BJ (cell line): ENCODE data around the gene STAM2. TPM values are rescaled to one million over a fixed set of nuclear protein-coding genes. Genes with fewer than 3 reads are reported as not detected.
"Not testable (repeated sequence)": the region's sequence is repeated elsewhere in the genome, so short reads cannot be mapped to it uniquely, and the experiment has no call there.

Source experiments
- CTCF ChIA-PET: fragments of 350-600 bp; formaldehyde crosslinking; extraction: SDS; loops from one replicate; lab custom pipeline; 2021; ENCODE audit warnings: antibody characterized with exemption, inconsistent platforms; lab: Yijun Ruan, JAX
- POLR2A ChIA-PET: fragments of 300-600 bp; sonication (Branson Sonifier 250); formaldehyde crosslinking; extraction: SDS; loops from one replicate; lab custom pipeline; 2021; ENCODE audit warnings: antibody characterized with exemption; lab: Charles Lee
- DNase-seq: peaks from one replicate; pipeline ENCODE4 v3.0.0-alpha.2; 2011; ENCODE audit warnings: low read depth
- H3K27me3 ChIP-seq: 2 replicates; pipeline ENCODE4 v1.6.0; 2011; ENCODE audit warnings: low read length; ENCODE audit not compliant: control insufficient read depth, insufficient read depth
- H3K36me3 ChIP-seq: 2 replicates; pipeline ENCODE4 v1.5.1; 2011; ENCODE audit warnings: low read length; ENCODE audit not compliant: control insufficient read depth, insufficient read depth
- H3K4me3 ChIP-seq: 2 replicates; pipeline ENCODE4 v1.5.1; 2011; ENCODE audit warnings: low read depth, mild to moderate bottlenecking, control low read depth, low read length
- CTCF ChIP-seq: IDR thresholded peaks from 2 replicates; pipeline ENCODE4 v1.5.1; 2011; ENCODE audit warnings: low read depth, mild to moderate bottlenecking, control low read depth, inconsistent platforms, low read length, moderate library complexity; ENCODE audit not compliant: insufficient read depth
- polyA plus RNA-seq: library from polyadenylated mRNA; depleted of rRNA; stranded (reverse); fragments of >200 nt; gene quantifications from 2 replicates; pipeline ENCODE4 v1.2.3, GENCODE V29; 2011

STAM2 gene
- polyA plus RNA-seq, 1 experiment = 12.4 TPM

DNA sequence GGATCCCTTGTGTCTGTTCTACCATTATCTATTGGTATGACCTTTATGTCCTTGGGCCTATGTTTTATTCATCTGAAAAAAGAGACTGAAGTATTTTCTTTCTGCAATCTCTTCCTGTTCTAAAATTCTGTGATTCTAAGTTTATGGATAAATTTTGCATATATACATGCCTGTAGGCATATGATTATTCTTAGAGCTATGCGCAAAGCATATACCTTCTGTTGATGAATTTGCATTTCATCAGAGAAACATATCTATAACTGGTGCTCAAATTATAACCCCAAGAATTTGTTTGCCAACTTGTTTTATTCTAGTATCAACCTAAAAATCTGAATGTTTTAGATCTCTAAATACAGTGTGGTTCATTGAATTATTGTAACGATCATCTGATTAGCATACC lies 83.5 kb downstream of the STAM2 start:
- DNase-seq = no peak
- Histone ChIP-seq H3K36me3 (no peaks in the 10 kb centered on the region), H3K4me3 (no peak overlapping the region), H3K27me3 (peaks cover 9% of the 10 kb centered on the region)
- TF ChIP-seq CTCF = no peak
- ChIA-PET CTCF (no interaction called here), POLR2A (no interaction called here)

- H3K36me3 ChIP-seq, POLR2A ChIA-PET, CTCF ChIA-PET, H3K4me3 ChIP-seq, DNase-seq, H3K27me3 ChIP-seq: not testable (repeated sequence)
Observed at GRCh38 chr2:152090726-152091125, 84.8 kb downstream of the STAM2 start.

DNA sequence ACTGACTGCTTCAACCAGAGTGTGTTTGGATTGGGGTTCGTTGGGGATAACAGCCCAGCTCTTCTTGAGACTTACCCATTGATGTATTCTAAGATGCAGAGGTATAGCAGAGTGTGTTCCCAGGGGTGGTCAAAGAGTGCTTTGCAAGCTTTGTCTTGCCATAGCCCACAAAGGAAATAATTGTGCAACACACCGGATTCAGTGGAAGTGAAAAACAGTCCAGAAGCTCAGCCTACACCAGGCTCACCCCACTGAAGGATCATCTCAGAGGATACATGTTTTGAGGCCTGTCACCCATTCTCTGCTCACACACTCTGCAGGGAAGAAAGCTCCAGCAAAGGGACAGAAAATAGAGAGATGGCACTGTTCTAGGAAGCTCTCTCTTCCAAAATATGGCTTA lies 86.3 kb downstream of the STAM2 start:
- POLR2A ChIA-PET = no interaction called here
- DNase-seq = no peak
- CTCF ChIA-PET = interaction anchor here (0.6 to 1.7 kb wide), 4 partner anchors 16 to 63 kb away, joined by 3 to 4 read pairs (median 4); no protein-coding TSS in a partner anchor
- TF ChIP-seq CTCF = no peak
- H3K36me3 ChIP-seq = no peaks in the 10 kb centered on the region
- no peak overlapping the region for H3K4me3 ChIP-seq
- H3K27me3 ChIP-seq = peaks cover 6% of the 10 kb centered on the region

GRCh38 chr2:152088006-152088405 lies 87.6 kb downstream of the STAM2 start:
- ChIA-PET POLR2A (no interaction called here), CTCF (interaction anchor here (1.0 kb wide), 1 partner anchor 62 kb away, joined by 3 read pairs; no protein-coding TSS in a partner anchor)
- DNase-seq = no peak
- H3K4me3 ChIP-seq = no peak overlapping the region
- TF ChIP-seq CTCF = no peak
- peaks cover 6% of the 10 kb centered on the region for H3K27me3 ChIP-seq
- H3K36me3 ChIP-seq = no peaks in the 10 kb centered on the region

DNA sequence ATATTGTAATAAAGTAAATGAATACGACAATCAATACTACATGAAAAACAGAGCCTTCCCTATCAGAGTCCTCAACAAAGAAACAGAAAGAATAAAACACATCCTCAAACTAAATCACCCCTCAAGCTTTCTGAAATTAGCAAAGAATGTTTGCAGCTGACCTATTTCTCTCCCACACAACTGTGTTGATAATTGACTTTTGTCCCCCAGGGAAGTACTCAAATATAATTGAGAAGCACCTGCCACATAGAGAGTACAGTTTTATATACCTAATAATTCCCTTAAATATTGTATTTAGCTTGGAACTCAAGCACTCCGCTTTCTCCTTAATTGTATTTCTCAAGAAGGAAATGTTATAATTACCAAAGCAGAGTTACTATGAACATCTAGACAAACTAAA lies 89.3 kb downstream of the STAM2 start:
- CTCF ChIA-PET = interaction anchor here (1.1 kb wide), 1 partner anchor 60 kb away, joined by 4 read pairs; no protein-coding TSS in a partner anchor

More for the DNA sequence above, 89.3 kb downstream of the STAM2 start:
- no peak for TF ChIP-seq CTCF
- DNase-seq = no peak
- H3K36me3 ChIP-seq = no peaks in the 10 kb centered on the region
- peaks cover 3% of the 10 kb centered on the region for H3K27me3 ChIP-seq
- POLR2A ChIA-PET = no interaction called here
- no peak overlapping the region for H3K4me3 ChIP-seq
